SK-N-SH (cell line): ENCODE data around the gene AUP1.
"Not testable (repeated sequence)": the region's sequence is repeated elsewhere in the genome, so short reads cannot be mapped to it uniquely, and the experiment has no call there.

Experiments
- FOXM1 ChIP-seq: IDR thresholded peaks from 2 replicates; pipeline ENCODE4 v1.4.0; 2012; ENCODE audit warnings: low read depth, mild to moderate bottlenecking
- NRF1 ChIP-seq: IDR thresholded peaks from 2 replicates; pipeline ENCODE4 v1.6.1; 2012; ENCODE audit warnings: low read depth, mild to moderate bottlenecking, low read length
- POLR2AphosphoS5 ChIP-seq: IDR thresholded peaks from 2 replicates; pipeline ENCODE4 v1.6.1; 2012; ENCODE audit warnings: low read depth, low read length
- RAD21 ChIP-seq: IDR thresholded peaks from 2 replicates; pipeline ENCODE4 v1.6.1; 2012; ENCODE audit warnings: mild to moderate bottlenecking, low read length
- RXRA ChIP-seq: IDR thresholded peaks from 2 replicates; pipeline ENCODE4 v1.4.0; 2012; ENCODE audit warnings: low read depth, mild to moderate bottlenecking, borderline replicate concordance
- SIN3A ChIP-seq: IDR thresholded peaks from 2 replicates; pipeline ENCODE4 v1.6.1; 2012; ENCODE audit warnings: low read depth, mild to moderate bottlenecking, low read length, moderate library complexity, borderline replicate concordance
- TF ChIP-seq, protein P1 (sequence below): IDR thresholded peaks from 2 replicates; pipeline ENCODE4 v1.4.0; 2012; ENCODE audit warnings: low read depth
- TF ChIP-seq, protein P2 (sequence below): fragments of 200-600 bp; sonication (generic); IDR thresholded peaks from 2 replicates; pipeline ENCODE4 v1.6.1; 2017; ENCODE audit warnings: antibody characterized with exemption, mild to moderate bottlenecking, moderate library complexity
- TF ChIP-seq, protein P3 (sequence below): IDR thresholded peaks from 2 replicates; pipeline ENCODE4 v1.4.0; 2012; ENCODE audit warnings: low read depth, borderline replicate concordance
- TF ChIP-seq, protein P4 (sequence below): IDR thresholded peaks from 2 replicates; pipeline ENCODE4 v1.6.1; 2012; ENCODE audit warnings: mild to moderate bottlenecking, low read depth, low read length, moderate library complexity

GRCh38 chr2:74561022-74561421, 31.5 kb upstream of the AUP1 start:
- TF ChIP-seq POLR2AphosphoS5, SIN3A, RXRA, FOXM1, RAD21, NRF1: not testable (repeated sequence)
- TF ChIP-seq, protein P1, sequence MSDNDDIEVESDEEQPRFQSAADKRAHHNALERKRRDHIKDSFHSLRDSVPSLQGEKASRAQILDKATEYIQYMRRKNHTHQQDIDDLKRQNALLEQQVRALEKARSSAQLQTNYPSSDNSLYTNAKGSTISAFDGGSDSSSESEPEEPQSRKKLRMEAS = not testable (repeated sequence)
- TF ChIP-seq, protein P2, sequence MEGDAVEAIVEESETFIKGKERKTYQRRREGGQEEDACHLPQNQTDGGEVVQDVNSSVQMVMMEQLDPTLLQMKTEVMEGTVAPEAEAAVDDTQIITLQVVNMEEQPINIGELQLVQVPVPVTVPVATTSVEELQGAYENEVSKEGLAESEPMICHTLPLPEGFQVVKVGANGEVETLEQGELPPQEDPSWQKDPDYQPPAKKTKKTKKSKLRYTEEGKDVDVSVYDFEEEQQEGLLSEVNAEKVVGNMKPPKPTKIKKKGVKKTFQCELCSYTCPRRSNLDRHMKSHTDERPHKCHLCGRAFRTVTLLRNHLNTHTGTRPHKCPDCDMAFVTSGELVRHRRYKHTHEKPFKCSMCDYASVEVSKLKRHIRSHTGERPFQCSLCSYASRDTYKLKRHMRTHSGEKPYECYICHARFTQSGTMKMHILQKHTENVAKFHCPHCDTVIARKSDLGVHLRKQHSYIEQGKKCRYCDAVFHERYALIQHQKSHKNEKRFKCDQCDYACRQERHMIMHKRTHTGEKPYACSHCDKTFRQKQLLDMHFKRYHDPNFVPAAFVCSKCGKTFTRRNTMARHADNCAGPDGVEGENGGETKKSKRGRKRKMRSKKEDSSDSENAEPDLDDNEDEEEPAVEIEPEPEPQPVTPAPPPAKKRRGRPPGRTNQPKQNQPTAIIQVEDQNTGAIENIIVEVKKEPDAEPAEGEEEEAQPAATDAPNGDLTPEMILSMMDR = not testable (repeated sequence)
- TF ChIP-seq, protein P3, sequence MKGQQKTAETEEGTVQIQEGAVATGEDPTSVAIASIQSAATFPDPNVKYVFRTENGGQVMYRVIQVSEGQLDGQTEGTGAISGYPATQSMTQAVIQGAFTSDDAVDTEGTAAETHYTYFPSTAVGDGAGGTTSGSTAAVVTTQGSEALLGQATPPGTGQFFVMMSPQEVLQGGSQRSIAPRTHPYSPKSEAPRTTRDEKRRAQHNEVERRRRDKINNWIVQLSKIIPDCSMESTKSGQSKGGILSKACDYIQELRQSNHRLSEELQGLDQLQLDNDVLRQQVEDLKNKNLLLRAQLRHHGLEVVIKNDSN = not testable (repeated sequence)
- TF ChIP-seq, protein P4, sequence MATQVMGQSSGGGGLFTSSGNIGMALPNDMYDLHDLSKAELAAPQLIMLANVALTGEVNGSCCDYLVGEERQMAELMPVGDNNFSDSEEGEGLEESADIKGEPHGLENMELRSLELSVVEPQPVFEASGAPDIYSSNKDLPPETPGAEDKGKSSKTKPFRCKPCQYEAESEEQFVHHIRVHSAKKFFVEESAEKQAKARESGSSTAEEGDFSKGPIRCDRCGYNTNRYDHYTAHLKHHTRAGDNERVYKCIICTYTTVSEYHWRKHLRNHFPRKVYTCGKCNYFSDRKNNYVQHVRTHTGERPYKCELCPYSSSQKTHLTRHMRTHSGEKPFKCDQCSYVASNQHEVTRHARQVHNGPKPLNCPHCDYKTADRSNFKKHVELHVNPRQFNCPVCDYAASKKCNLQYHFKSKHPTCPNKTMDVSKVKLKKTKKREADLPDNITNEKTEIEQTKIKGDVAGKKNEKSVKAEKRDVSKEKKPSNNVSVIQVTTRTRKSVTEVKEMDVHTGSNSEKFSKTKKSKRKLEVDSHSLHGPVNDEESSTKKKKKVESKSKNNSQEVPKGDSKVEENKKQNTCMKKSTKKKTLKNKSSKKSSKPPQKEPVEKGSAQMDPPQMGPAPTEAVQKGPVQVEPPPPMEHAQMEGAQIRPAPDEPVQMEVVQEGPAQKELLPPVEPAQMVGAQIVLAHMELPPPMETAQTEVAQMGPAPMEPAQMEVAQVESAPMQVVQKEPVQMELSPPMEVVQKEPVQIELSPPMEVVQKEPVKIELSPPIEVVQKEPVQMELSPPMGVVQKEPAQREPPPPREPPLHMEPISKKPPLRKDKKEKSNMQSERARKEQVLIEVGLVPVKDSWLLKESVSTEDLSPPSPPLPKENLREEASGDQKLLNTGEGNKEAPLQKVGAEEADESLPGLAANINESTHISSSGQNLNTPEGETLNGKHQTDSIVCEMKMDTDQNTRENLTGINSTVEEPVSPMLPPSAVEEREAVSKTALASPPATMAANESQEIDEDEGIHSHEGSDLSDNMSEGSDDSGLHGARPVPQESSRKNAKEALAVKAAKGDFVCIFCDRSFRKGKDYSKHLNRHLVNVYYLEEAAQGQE = not testable (repeated sequence)
